ENCODE data around the gene GNPNAT1. TPM values are rescaled to one million over a fixed set of nuclear protein-coding genes. Genes with fewer than 3 reads are reported as not detected.

Gene GNPNAT1
- polyA plus RNA-seq, 2 of the 4 experiments (the other 2 are of a cell fraction): 48.6 to 74.3 TPM

GRCh38 chr14:52789118-52789517 lies 2.3 kb downstream of the GNPNAT1 start:
- CTCF ChIA-PET: no interaction called here
- Histone ChIP-seq H3K9me3 (no peaks in the 10 kb centered on the region), H3K4me3 (peak overlapping the region; percentile 65), H3K27ac (no peak overlapping the region), H3K4me2 (peak overlapping the region; percentile 86), H3K4me1 (peaks cover 19% of the 10 kb centered on the region)
- TF ChIP-seq E2F6 (IDR thresholded peaks at IDR 0.05; ENCODE audit: borderline replicate concordance, low read depth) (no peak), HES2 (IDR thresholded peaks at IDR 0.05) (no peak), HOXB13 (CRISPR knock-in tag; IDR thresholded peaks at IDR 0.05; ENCODE audit: low read depth) (no peak), RNF2 (IDR thresholded peaks at IDR 0.05; ENCODE audit: borderline replicate concordance, low read depth) (no peak), ESRRA (IDR thresholded peaks at IDR 0.05; ENCODE audit: borderline replicate concordance, low read length) (no peak), ZNF302 (CRISPR knock-in tag; IDR thresholded peaks at IDR 0.05) (no peak), REST (IDR thresholded peaks at IDR 0.05) (no peak), KDM1A (IDR thresholded peaks at IDR 0.05; ENCODE audit: low read depth) (no peak), BCL3 (IDR thresholded peaks at IDR 0.05) (no peak), HEYL (CRISPR knock-in tag; IDR thresholded peaks at IDR 0.05) (no peak), CHD4 (IDR thresholded peaks at IDR 0.05; ENCODE audit: borderline replicate concordance) (no peak), POLR2AphosphoS2 (conservative IDR thresholded peaks at IDR 0.05; ENCODE audit: low read length) (no peak), KDM5A (IDR thresholded peaks at IDR 0.05) (no peak), CBX8 (IDR thresholded peaks at IDR 0.05) (no peak), HOXB5 (CRISPR knock-in tag; IDR thresholded peaks at IDR 0.05) (no peak), JUN (IDR thresholded peaks at IDR 0.05) (no peak), TFCP2L1 (CRISPR knock-in tag; IDR thresholded peaks at IDR 0.05) (no peak), CTCF (IDR thresholded peaks at IDR 0.05) (no peak)
- 76% methylated on average over 2 of the region's 2 CpGs for WGBS (ENCODE audit: missing lambda C conversion rate)
- POLR2A ChIA-PET: no interaction called here
- ATAC-seq (no peak), DNase-seq (ENCODE audit: low read depth in 1 of 2, low spot score in 1 of 2) (no peak), FAIRE-seq (no peak)

- H3K4me2 ChIP-seq: no peak overlapping the region
- FAIRE-seq (no peak), DNase-seq (ENCODE audit: low read depth in 1 of 2, low spot score in 1 of 2) (no peak), ATAC-seq (no peak)
- TF ChIP-seq NFE2L2 (conservative IDR thresholded peaks at IDR 0.05; ENCODE audit: low read length) (no peak), PBX3 (IDR thresholded peaks at IDR 0.05) (no peak), ZSCAN20 (CRISPR knock-in tag; IDR thresholded peaks at IDR 0.05) (no peak), MAFK (IDR thresholded peaks at IDR 0.05; ENCODE audit: partially characterized antibody) (no peak), GATA3 (IDR thresholded peaks at IDR 0.05; ENCODE audit: borderline replicate concordance) (no peak), FOSB (CRISPR knock-in tag; IDR thresholded peaks at IDR 0.05) (no peak), CHD4 (IDR thresholded peaks at IDR 0.05; ENCODE audit: borderline replicate concordance) (no peak), KDM5A (IDR thresholded peaks at IDR 0.05) (no peak), RFX5 (IDR thresholded peaks at IDR 0.05) (no peak), CEBPB (IDR thresholded peaks at IDR 0.05) (no peak), ZC3H11A (IDR thresholded peaks at IDR 0.05) (no peak), SREBF2 (IDR thresholded peaks at IDR 0.05) (no peak), HOXB13 (CRISPR knock-in tag; IDR thresholded peaks at IDR 0.05; ENCODE audit: low read depth) (no peak), CBX8 (IDR thresholded peaks at IDR 0.05) (no peak), MYC (IDR thresholded peaks at IDR 0.05; ENCODE audit: borderline replicate concordance, low read length) (no peak), BCL3 (IDR thresholded peaks at IDR 0.05) (no peak), RCOR1 (IDR thresholded peaks at IDR 0.05; ENCODE audit: low read depth, low read length) (no peak)
- H3K4me1 ChIP-seq: peaks cover 19% of the 10 kb centered on the region
- H3K27ac ChIP-seq: no peak overlapping the region
- no peak overlapping the region for H3K4me3 ChIP-seq
- H3K9me3 ChIP-seq: no peaks in the 10 kb centered on the region
- POLR2A ChIA-PET: interaction anchor here (1.0 kb wide), 1 partner anchor 164 kb away, joined by 3 read pairs; the partner anchor contains the start of gene FERMT2
- CTCF ChIA-PET: interaction anchor here (0.6 kb wide), 1 partner anchor 46 kb away, joined by 4 read pairs; no protein-coding TSS in a partner anchor
Observed at GRCh38 chr14:52786887-52787286, 4.5 kb downstream of the GNPNAT1 start.

Measured in A549 (cell line).